ENCODE data around the gene DGCR2. TPM values are rescaled to one million over a fixed set of nuclear protein-coding genes. Genes with fewer than 3 reads are reported as not detected.

DGCR2 gene
- total RNA-seq, 1 donor from 2014 or later = 68.0 TPM

DNA sequence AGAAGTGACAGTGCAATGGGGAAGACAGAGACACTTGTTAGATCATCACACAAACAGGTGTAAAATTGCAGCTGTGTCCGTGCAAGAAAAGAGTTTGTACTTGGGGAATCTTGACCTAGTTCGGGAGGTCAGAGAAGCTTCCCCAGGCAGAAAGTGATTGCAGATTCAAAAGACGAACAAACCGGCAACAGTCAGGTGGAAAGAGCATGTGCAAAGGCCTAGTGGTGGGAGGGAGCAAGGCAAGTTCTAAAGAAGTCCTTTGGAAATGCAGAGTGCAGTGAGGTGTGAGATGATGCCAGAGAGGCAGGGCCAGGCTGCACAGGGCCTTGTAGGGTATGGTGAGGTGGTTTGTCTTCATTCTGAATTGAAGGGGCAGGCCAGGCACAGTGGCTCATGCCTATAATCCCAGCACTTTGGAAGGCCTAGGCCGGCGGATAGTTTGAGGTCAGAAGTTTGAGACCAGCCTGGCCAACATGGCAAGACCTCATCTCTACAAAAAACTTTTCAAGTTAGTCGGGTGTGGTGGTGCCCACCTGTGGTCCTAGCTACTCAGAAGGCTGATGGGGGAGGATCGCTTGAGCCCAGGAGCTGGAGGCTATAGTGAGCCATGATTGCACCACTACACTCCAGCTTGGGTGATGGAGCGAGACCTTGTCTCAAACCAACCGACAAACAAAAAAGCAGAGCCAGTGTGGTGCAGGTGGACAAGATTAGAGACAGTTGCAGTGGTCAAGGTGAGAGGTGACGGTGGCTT is 24.2 kb upstream of the DGCR2 start:
- no peak for DNase-seq

GRCh38 chr22:19143967-19144400 is 21.8 kb upstream of the DGCR2 start:
- DNase-seq = no peak

DNA sequence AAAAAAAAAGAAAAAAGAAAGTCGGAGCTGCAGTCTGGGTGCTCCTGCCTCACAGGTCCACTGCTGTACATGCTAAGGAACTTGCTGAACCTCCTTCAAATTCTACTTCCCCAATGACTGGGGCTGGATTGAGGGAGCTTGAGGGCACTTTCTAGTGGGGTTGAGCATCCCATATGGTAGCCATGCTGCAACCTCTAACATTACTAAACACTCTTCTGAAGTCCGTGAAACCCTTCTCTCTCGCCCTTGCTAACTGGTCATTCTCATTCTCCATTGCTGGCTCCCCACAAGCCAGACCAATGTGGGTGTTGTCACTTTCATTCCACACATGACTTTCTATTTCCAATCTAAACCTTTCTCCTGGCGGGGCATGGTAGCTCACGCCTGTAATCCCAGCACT is 21.0 kb upstream of the DGCR2 start:
- no peak for DNase-seq

- no peak for DNase-seq
Observed at GRCh38 chr22:19142394-19142793, 20.2 kb upstream of the DGCR2 start.

GRCh38 chr22:19139974-19140373 is 17.8 kb upstream of the DGCR2 start:
- DNase-seq = no peak

DNA sequence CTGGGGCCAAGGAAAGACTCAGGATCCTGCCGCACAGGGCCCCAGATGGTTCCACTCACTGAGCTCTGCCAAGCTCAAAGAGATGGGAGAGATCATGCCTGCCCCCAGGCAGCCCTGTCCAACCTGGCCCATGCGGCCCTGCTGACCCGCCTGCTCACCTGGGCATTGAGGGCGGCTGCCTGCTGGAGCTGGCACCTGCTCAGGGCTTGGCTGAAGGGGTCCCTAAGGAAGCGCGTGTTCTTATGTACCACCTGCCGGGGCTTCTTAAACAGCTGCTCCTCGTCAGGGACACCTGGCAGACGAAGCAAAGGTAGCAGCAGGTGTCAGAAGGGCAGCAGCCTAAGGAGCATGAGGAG is 16.8 kb upstream of the DGCR2 start:
- no peak for DNase-seq

GRCh38 chr22:19138217-19139000 is 16.2 kb upstream of the DGCR2 start:
- DNase-seq = no peak

- no peak for DNase-seq
Observed at GRCh38 chr22:19137384-19138216, 15.4 kb upstream of the DGCR2 start.

DNA sequence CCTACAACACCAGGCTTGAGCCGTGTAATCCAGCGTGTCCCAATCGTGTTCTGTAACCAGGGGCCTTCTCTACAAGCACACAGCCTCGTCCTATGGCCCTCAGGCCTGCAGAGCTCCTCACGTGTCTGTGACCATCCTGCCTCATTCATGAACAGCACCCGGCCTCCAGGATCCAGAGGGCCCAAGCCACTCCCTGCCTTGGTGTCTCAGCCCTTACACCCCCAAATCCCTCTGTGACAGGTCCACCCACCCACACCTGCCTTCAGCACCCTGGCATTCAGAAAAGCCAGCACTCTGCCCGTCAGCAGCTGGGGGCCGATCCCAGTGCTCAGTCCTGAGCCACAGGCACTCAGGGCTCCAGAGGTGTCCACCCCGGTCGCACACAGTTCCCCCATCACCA is 14.7 kb upstream of the DGCR2 start:
- DNase-seq = no peak

DNA sequence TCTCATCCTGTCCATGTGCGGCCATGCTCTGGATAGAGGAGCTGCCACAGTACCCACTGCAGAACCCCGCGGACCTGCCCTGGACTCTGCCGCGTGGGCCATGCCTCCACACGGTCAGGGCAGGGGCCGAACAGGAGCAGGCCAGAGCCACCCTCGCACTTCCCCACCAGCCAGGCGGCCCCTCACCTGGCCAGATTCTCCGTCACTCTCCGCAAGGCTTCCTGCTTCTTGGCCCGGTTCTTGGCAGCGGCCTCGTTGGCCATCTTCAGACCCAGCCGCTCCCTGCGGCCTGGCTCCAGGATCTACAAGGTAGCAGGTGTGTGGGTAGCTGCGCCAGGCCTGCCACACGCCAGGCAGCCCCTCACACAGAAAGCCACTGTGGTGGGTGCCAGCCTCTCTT is 12.7 kb upstream of the DGCR2 start:
- DNase-seq = no peak

GRCh38 chr22:19134176-19134831 is 12.1 kb upstream of the DGCR2 start:
- no peak for DNase-seq

GRCh38 chr22:19133561-19133960 is 11.3 kb upstream of the DGCR2 start:
- DNase-seq = no peak

DNA sequence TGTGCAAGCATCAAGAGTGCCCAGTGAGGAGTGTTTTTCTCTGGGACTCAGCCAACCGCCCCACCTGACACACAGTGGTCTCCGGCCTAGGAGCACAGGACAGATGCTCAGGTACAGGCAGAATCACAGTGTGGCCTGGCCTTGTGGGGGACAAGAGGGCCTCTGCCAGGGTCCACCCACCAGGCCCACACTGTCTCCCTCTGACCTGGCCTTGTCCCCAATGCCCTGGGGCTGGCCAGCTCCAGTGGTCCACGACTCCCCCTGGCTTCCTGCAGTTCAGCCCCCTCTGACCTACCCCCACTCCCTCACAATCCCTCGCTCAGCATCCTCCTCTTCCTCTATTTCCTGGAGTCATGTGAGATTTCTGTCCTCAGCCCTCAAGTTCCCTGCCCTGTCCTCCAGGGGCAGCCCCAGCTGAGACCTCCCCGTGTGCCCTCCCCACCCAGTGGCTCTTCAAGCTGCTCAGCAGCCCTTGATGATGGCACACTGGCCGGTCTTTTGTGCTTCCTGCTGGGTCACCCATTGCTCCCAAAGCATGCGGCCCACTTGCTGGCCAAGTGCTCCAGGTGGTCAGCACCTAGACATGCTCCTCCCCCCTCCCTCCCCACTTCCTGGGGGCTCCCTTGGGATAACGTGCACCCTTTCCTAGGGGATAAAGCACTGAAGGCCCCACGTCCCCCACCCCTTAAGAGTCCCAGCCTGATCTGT is 10.6 kb upstream of the DGCR2 start:
- DNase-seq = no peak

DNA sequence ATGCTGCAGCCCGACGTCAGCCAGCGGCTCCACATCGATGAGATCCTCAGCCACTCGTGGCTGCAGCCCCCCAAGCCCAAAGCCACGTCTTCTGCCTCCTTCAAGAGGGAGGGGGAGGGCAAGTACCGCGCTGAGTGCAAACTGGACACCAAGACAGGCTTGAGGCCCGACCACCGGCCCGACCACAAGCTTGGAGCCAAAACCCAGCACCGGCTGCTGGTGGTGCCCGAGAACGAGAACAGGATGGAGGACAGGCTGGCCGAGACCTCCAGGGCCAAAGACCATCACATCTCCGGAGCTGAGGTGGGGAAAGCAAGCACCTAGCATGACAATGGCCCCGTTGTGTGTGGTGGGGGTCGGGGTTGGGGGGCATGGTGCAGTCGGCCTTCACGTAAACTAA is 9.9 kb upstream of the DGCR2 start:
- DNase-seq = no peak

DNA sequence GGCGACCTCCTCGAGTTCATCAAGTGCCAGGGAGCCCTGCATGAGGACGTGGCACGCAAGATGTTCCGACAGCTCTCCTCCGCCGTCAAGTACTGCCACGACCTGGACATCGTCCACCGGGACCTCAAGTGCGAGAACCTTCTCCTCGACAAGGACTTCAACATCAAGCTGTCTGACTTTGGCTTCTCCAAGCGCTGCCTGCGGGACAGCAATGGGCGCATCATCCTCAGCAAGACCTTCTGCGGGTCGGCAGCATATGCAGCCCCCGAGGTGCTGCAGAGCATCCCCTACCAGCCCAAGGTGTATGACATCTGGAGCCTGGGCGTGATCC is 9.4 kb upstream of the DGCR2 start:
- no peak for DNase-seq

DNA sequence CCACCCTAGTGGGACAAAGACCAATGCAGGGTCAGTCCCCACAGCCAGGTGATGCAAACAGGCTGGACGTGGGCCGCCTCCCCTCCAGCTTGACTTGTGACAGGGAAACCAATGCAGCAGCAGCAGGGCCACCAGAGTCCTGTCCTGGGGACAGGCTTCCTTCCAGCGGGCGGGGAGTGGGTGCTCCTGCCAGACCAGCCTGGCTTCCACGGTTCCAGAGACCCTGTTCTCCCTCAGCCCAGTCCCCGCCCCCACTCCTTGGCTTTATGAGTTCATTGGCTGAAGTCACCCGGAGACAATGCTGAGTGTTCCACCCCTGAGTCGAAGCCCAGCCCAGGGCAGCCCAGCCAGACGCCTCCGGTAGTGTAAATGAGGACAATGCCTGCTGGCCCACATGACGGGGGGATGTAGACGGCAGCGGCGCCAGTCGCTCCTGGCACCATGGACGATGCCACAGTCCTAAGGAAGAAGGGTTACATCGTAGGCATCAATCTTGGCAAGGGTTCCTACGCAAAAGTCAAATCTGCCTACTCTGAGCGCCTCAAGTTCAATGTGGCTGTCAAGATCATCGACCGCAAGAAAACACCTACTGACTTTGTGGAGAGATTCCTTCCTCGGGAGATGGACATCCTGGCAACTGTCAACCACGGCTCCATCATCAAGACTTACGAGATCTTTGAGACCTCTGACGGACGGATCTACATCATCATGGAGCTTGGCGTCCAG is 8.9 kb upstream of the DGCR2 start, which contains the start of gene TSSK2:
Gene TSSK2, plus strand, starts transcription at position 350 of the 726 bp plus-strand sequence. Its CDS starts 92 bp downstream, at position 442.
- DNase-seq = no peak

GRCh38 chr22:19129871-19130270 is 7.7 kb upstream of the DGCR2 start:
- no peak for DNase-seq

GRCh38 chr22:19128946-19129727 is 6.9 kb upstream of the DGCR2 start:
- DNase-seq = no peak

- no peak for DNase-seq
Observed at GRCh38 chr22:19128009-19128401, 5.8 kb upstream of the DGCR2 start.

DNA sequence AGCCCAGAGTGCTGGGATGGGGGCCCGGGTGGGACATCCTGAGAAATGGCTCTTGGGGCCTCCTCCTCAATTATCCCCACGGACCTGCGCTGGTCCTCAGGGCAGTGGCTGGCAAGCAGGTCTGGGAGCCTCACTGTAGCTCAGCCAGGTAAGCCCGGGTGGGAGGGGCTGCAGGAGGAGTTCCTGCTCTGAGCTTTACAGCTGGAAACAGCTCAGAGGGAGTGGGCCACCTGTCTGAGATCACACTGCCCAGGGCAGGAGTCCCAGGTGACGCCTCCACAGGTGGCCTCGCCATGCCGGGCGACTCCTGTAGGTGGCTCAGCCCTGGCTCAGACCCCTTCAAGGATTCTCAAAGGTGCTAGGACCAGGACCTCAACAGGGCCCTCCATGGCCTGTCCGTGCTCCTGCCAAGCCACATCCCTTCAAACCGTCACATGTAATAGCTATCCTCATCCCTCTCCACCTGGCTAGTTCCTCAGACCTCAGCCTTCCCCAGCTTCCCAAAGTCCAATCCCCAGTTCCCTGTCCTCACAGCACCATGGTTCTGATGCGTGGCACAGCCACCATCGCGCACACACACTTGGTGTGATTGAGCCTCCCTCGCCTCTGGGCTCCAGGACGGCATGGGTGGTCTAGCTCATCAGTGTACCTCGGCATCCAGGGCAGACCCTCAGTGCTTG is 5.3 kb upstream of the DGCR2 start:
- no peak for DNase-seq

Measured in occipital lobe (tissue), 2 donors.